WTC11 (cell line): Measurements from ENCODE around the gene TBC1D21. TPM values are rescaled to one million over a fixed set of nuclear protein-coding genes. Genes with fewer than 3 reads are reported as not detected.

Experiments
- ATAC-seq: fragments of 200-7000 bp; cut with Tn5 transposase; 2 replicates; pipeline ENCODE4 v1.10.0; 2021; ENCODE audit warnings: mild to moderate bottlenecking, moderate library complexity
- CTCF ChIA-PET: fragments of 300-600 bp; sonication (Branson Sonifier 250); formaldehyde crosslinking; loops from one replicate; lab custom pipeline; 2021; ENCODE audit warnings: antibody characterized with exemption; lab: Charles Lee
- POLR2A ChIA-PET: fragments of 350-600 bp; sonication (Branson Sonifier 250); formaldehyde crosslinking; loops from one replicate; lab custom pipeline; 2021; ENCODE audit warnings: antibody characterized with exemption; lab: Charles Lee
- DNase-seq: peaks from one replicate; pipeline ENCODE4 v3.0.0; 2021; ENCODE audit warnings: low spot score
- H3K27ac Mint-ChIP-seq: 2 replicates; pipeline ENCODE4 v1.8.0; 2021; ENCODE audit warnings: mixed read lengths
- H3K27me3 Mint-ChIP-seq: 2 replicates; pipeline ENCODE4 v1.8.0; 2021; ENCODE audit warnings: low read depth, mild to moderate bottlenecking, moderate library complexity, mixed read lengths
- H3K36me3 Mint-ChIP-seq: 2 replicates; pipeline ENCODE4 v1.8.0; 2021; ENCODE audit warnings: mixed read lengths
- H3K4me1 Mint-ChIP-seq: 2 replicates; pipeline ENCODE4 v1.8.0; 2022; ENCODE audit warnings: mixed read lengths
- H3K4me3 Mint-ChIP-seq: 2 replicates; pipeline ENCODE4 v1.8.0; 2021; ENCODE audit warnings: mild to moderate bottlenecking, moderate library complexity, mixed read lengths
- H3K9me3 Mint-ChIP-seq: 2 replicates; pipeline ENCODE4 v1.8.0; 2021; ENCODE audit warnings: mixed read lengths
- ETV6 ChIP-seq: sonication (generic); formaldehyde crosslinking; IDR thresholded peaks from 2 replicates; pipeline ENCODE4 v1.8.1; 2022; ENCODE audit warnings: mild to moderate bottlenecking, missing genetic modification reagents
- FOXK1 ChIP-seq: sonication (generic); formaldehyde crosslinking; IDR thresholded peaks from 2 replicates; pipeline ENCODE4 v1.8.0; 2022; ENCODE audit warnings: mild to moderate bottlenecking, moderate library complexity, missing genetic modification reagents
- FOXP1 ChIP-seq: sonication (generic); formaldehyde crosslinking; IDR thresholded peaks from 2 replicates; pipeline ENCODE4 v1.8.0; 2022; ENCODE audit warnings: missing genetic modification reagents, mild to moderate bottlenecking, moderate library complexity, borderline replicate concordance
- GTF2I ChIP-seq: fragments of 250-450 bp; sonication (Bioruptor Pico); conservative IDR thresholded peaks from 2 replicates; pipeline ENCODE4 v1.4.0; 2021; ENCODE audit warnings: mild to moderate bottlenecking
- JAZF1 ChIP-seq: fragments of 250-450 bp; sonication (Bioruptor Pico); IDR thresholded peaks from 2 replicates; pipeline ENCODE4 v1.9.0; 2021; ENCODE audit warnings: moderate library complexity, mild to moderate bottlenecking, inconsistent platforms
- KAT7 ChIP-seq: sonication (generic); formaldehyde crosslinking; IDR thresholded peaks from 2 replicates; pipeline ENCODE4 v1.8.1; 2023; ENCODE audit warnings: missing genetic modification reagents, mild to moderate bottlenecking, borderline replicate concordance
- NFATC4 ChIP-seq: fragments of 250-450 bp; sonication (Bioruptor Pico); IDR thresholded peaks from 2 replicates; pipeline ENCODE4 v1.9.0; 2021; ENCODE audit warnings: mild to moderate bottlenecking
- NFE2L1 ChIP-seq: sonication (generic); formaldehyde crosslinking; IDR thresholded peaks from 2 replicates; pipeline ENCODE4 v1.8.1; 2023; ENCODE audit warnings: missing genetic modification reagents
- SMAD4 ChIP-seq: sonication (generic); formaldehyde crosslinking; IDR thresholded peaks from 2 replicates; pipeline ENCODE4 v1.8.0; 2022; ENCODE audit warnings: mild to moderate bottlenecking, missing genetic modification reagents
- TP53 ChIP-seq: sonication (generic); formaldehyde crosslinking; IDR thresholded peaks from 2 replicates; pipeline ENCODE4 v1.8.1; 2023; ENCODE audit warnings: mild to moderate bottlenecking, missing genetic modification reagents
- ZNF263 ChIP-seq: sonication (generic); formaldehyde crosslinking; IDR thresholded peaks from 2 replicates; pipeline ENCODE4 v1.8.1; 2022; ENCODE audit warnings: low read depth, mild to moderate bottlenecking, moderate library complexity, missing genetic modification reagents
- ZNF317 ChIP-seq: sonication (generic); formaldehyde crosslinking; IDR thresholded peaks from 2 replicates; pipeline ENCODE4 v1.8.1; 2023; ENCODE audit warnings: low read depth, mild to moderate bottlenecking, moderate library complexity, missing genetic modification reagents, borderline replicate concordance
- ZNF396 ChIP-seq: fragments of 250-450 bp; sonication (Bioruptor Pico); IDR thresholded peaks from 2 replicates; pipeline ENCODE4 v1.8.0; 2021; ENCODE audit warnings: mild to moderate bottlenecking, moderate library complexity, borderline replicate concordance
- total RNA-seq: library from RNA; stranded (reverse); gene quantifications from 3 replicates; pipeline ENCODE4 v1.2.3, GENCODE V29; 2021
- TF ChIP-seq, protein P1 (sequence below): sonication (generic); formaldehyde crosslinking; IDR thresholded peaks from 2 replicates; pipeline ENCODE4 v1.8.0; 2022; ENCODE audit warnings: mild to moderate bottlenecking, missing genetic modification reagents
- TF ChIP-seq, protein P2 (sequence below): fragments of 250-450 bp; sonication (Bioruptor Pico); IDR thresholded peaks from 2 replicates; pipeline ENCODE4 v1.9.0; 2021; ENCODE audit warnings: moderate library complexity, mild to moderate bottlenecking, inconsistent platforms, borderline replicate concordance
- TF ChIP-seq, protein P3 (sequence below): sonication (generic); formaldehyde crosslinking; IDR thresholded peaks from 2 replicates; pipeline ENCODE4 v1.8.0; 2023; ENCODE audit warnings: mild to moderate bottlenecking, missing genetic modification reagents
- TF ChIP-seq, protein P4 (sequence below): sonication (generic); formaldehyde crosslinking; IDR thresholded peaks from 2 replicates; pipeline ENCODE4 v1.8.0; 2023; ENCODE audit warnings: missing genetic modification reagents, mild to moderate bottlenecking, borderline replicate concordance
- TF ChIP-seq, protein P5 (sequence below): sonication (generic); formaldehyde crosslinking; IDR thresholded peaks from 2 replicates; pipeline ENCODE4 v1.8.1; 2023; ENCODE audit warnings: mild to moderate bottlenecking, moderate library complexity, missing genetic modification reagents
- TF ChIP-seq, protein P6 (sequence below): sonication (generic); formaldehyde crosslinking; IDR thresholded peaks from 2 replicates; pipeline ENCODE4 v1.8.1; 2023; ENCODE audit warnings: mild to moderate bottlenecking, missing genetic modification reagents, moderate library complexity

The TBC1D21 gene
- total RNA-seq, 1 experiment from 2014 or later, result not detected

DNA sequence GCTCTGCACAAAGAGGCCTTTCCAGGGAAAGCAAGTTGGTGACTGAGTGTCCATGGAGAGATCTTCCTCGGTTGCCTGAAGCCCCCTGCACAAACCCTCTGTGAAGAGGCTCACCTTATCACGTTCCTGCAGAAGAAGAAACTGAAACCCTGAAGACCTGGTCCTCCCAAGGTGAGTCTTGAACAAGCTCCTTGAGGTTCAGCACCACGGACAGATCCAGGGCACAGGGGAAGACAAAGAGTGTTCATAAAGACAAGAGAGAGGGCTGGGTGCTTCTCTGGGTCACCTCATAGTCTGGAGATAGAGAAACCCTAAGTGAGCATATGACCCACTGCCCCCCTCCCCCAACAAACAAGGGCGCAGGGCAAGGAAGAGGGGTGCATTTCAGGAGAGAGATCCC, 21.7 kb upstream of the TBC1D21 start:
- no peaks in the 10 kb centered on the region; the same call in 1 of the 2 replicates for H3K27me3 Mint-ChIP-seq
- POLR2A ChIA-PET, result interaction anchor here (0.5 kb wide), 1 partner anchor 1086 kb away, joined by 3 read pairs; the partner anchor contains the start of gene COX5A
- no peak overlapping the region for H3K27ac Mint-ChIP-seq
- DNase-seq (peak; percentile 84), ATAC-seq (peak; percentile 85)
- no peak overlapping the region for H3K4me3 Mint-ChIP-seq
- H3K9me3 Mint-ChIP-seq, result no peaks in the 10 kb centered on the region
- TF ChIP-seq TP53, result 0 out of 2 replicates have a peak, but pooled peaks have one; percentile 28
- no peak for TF ChIP-seq KAT7
- no peak for TF ChIP-seq ETV6 (CRISPR knock-in tag)
- TF ChIP-seq GTF2I (CRISPR knock-in tag), result no peak
- TF ChIP-seq, protein P1, sequence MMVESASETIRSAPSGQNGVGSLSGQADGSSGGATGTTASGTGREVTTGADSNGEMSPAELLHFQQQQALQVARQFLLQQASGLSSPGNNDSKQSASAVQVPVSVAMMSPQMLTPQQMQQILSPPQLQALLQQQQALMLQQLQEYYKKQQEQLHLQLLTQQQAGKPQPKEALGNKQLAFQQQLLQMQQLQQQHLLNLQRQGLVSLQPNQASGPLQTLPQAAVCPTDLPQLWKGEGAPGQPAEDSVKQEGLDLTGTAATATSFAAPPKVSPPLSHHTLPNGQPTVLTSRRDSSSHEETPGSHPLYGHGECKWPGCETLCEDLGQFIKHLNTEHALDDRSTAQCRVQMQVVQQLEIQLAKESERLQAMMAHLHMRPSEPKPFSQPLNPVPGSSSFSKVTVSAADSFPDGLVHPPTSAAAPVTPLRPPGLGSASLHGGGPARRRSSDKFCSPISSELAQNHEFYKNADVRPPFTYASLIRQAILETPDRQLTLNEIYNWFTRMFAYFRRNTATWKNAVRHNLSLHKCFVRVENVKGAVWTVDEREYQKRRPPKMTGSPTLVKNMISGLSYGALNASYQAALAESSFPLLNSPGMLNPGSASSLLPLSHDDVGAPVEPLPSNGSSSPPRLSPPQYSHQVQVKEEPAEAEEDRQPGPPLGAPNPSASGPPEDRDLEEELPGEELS, result peak; percentile 33; the same call in 1 of the 2 replicates
- 0 out of 2 replicates have a peak, but pooled peaks have one; percentile 9 for TF ChIP-seq ZNF396 (CRISPR knock-in tag)
- TF ChIP-seq, protein P2, sequence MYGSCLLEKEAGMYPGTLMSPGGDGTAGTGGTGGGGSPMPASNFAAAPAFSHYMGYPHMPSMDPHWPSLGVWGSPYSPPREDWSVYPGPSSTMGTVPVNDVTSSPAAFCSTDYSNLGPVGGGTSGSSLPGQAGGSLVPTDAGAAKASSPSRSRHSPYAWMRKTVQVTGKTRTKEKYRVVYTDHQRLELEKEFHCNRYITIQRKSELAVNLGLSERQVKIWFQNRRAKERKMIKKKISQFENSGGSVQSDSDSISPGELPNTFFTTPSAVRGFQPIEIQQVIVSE (CRISPR knock-in tag), result no peak
- TF ChIP-seq FOXP1 (CRISPR knock-in tag), result no peak
- peak; percentile 41; the same call in 1 of the 2 replicates for TF ChIP-seq ZNF263 (CRISPR knock-in tag)
- 0 out of 2 replicates have a peak, but pooled peaks have one; percentile 29 for TF ChIP-seq NFE2L1 (CRISPR knock-in tag)
- TF ChIP-seq, protein P3, sequence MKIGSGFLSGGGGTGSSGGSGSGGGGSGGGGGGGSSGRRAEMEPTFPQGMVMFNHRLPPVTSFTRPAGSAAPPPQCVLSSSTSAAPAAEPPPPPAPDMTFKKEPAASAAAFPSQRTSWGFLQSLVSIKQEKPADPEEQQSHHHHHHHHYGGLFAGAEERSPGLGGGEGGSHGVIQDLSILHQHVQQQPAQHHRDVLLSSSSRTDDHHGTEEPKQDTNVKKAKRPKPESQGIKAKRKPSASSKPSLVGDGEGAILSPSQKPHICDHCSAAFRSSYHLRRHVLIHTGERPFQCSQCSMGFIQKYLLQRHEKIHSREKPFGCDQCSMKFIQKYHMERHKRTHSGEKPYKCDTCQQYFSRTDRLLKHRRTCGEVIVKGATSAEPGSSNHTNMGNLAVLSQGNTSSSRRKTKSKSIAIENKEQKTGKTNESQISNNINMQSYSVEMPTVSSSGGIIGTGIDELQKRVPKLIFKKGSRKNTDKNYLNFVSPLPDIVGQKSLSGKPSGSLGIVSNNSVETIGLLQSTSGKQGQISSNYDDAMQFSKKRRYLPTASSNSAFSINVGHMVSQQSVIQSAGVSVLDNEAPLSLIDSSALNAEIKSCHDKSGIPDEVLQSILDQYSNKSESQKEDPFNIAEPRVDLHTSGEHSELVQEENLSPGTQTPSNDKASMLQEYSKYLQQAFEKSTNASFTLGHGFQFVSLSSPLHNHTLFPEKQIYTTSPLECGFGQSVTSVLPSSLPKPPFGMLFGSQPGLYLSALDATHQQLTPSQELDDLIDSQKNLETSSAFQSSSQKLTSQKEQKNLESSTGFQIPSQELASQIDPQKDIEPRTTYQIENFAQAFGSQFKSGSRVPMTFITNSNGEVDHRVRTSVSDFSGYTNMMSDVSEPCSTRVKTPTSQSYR (CRISPR knock-in tag), result peak; percentile 47; the same call in 1 of the 2 replicates
- TF ChIP-seq, all 79 proteins: peak for 6
- Mint-ChIP-seq H3K4me1 (peaks cover 7% of the 10 kb centered on the region), H3K36me3 (no peaks in the 10 kb centered on the region)
- CTCF ChIA-PET, result interaction anchor here (0.5 to 1.2 kb wide), 5 partner anchors 15 to 52 kb away, joined by 3 to 21 read pairs (median 4); partner anchors contain the start of gene TBC1D21

DNA sequence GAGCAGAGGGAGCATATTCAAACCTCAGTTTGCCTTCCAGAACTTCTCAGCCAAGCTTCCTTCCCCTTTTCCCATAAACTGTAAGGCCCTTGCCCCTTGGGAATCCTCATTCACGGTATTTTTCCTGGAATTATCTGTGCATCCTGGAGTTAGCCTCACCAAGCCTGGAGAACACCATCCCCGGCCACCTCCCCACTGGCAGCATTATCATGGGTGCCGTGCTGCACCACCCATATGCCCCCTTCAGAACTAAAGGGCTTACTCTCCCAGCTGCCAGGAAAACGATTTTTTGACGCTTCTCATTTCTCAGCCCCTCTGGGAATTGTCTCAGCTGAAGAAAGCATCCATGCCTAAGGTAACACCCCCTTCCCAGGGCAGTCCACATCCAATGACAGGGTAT, 20.9 kb upstream of the TBC1D21 start:
- ATAC-seq, result no peak
- Mint-ChIP-seq H3K4me1 (peaks cover 13% of the 10 kb centered on the region), H3K27me3 (no peaks in the 10 kb centered on the region; the same call in 1 of the 2 replicates), H3K27ac (no peak overlapping the region), H3K9me3 (no peaks in the 10 kb centered on the region), H3K36me3 (no peaks in the 10 kb centered on the region), H3K4me3 (no peak overlapping the region)
- DNase-seq, result no peak
- ChIA-PET CTCF (interaction anchor here (1.2 kb wide), 1 partner anchor 14 kb away, joined by 21 read pairs; no protein-coding TSS in a partner anchor), POLR2A (no interaction called here)
- TF ChIP-seq, protein P4, sequence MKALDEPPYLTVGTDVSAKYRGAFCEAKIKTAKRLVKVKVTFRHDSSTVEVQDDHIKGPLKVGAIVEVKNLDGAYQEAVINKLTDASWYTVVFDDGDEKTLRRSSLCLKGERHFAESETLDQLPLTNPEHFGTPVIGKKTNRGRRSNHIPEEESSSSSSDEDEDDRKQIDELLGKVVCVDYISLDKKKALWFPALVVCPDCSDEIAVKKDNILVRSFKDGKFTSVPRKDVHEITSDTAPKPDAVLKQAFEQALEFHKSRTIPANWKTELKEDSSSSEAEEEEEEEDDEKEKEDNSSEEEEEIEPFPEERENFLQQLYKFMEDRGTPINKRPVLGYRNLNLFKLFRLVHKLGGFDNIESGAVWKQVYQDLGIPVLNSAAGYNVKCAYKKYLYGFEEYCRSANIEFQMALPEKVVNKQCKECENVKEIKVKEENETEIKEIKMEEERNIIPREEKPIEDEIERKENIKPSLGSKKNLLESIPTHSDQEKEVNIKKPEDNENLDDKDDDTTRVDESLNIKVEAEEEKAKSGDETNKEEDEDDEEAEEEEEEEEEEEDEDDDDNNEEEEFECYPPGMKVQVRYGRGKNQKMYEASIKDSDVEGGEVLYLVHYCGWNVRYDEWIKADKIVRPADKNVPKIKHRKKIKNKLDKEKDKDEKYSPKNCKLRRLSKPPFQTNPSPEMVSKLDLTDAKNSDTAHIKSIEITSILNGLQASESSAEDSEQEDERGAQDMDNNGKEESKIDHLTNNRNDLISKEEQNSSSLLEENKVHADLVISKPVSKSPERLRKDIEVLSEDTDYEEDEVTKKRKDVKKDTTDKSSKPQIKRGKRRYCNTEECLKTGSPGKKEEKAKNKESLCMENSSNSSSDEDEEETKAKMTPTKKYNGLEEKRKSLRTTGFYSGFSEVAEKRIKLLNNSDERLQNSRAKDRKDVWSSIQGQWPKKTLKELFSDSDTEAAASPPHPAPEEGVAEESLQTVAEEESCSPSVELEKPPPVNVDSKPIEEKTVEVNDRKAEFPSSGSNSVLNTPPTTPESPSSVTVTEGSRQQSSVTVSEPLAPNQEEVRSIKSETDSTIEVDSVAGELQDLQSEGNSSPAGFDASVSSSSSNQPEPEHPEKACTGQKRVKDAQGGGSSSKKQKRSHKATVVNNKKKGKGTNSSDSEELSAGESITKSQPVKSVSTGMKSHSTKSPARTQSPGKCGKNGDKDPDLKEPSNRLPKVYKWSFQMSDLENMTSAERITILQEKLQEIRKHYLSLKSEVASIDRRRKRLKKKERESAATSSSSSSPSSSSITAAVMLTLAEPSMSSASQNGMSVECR, result no peak
- TF ChIP-seq GTF2I (CRISPR knock-in tag) (no peak), ZNF396 (CRISPR knock-in tag) (no peak), JAZF1 (CRISPR knock-in tag) (no peak), FOXK1 (no peak), ZNF317 (CRISPR knock-in tag) (no peak), NFATC4 (no peak), SMAD4 (no peak)
- TF ChIP-seq, protein P5, sequence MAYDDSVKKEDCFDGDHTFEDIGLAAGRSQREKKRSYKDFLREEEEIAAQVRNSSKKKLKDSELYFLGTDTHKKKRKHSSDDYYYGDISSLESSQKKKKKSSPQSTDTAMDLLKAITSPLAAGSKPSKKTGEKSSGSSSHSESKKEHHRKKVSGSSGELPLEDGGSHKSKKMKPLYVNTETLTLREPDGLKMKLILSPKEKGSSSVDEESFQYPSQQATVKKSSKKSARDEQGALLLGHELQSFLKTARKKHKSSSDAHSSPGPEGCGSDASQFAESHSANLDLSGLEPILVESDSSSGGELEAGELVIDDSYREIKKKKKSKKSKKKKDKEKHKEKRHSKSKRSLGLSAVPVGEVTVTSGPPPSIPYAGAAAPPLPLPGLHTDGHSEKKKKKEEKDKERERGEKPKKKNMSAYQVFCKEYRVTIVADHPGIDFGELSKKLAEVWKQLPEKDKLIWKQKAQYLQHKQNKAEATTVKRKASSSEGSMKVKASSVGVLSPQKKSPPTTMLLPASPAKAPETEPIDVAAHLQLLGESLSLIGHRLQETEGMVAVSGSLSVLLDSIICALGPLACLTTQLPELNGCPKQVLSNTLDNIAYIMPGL (CRISPR knock-in tag), result no peak
- TF ChIP-seq, protein P6, sequence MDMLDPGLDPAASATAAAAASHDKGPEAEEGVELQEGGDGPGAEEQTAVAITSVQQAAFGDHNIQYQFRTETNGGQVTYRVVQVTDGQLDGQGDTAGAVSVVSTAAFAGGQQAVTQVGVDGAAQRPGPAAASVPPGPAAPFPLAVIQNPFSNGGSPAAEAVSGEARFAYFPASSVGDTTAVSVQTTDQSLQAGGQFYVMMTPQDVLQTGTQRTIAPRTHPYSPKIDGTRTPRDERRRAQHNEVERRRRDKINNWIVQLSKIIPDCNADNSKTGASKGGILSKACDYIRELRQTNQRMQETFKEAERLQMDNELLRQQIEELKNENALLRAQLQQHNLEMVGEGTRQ, result no peak
- TF ChIP-seq, protein P1, result no peak
